Nephron (organoid): ENCODE results near the gene MDM1.

ENCODE experiments used
- H3K27ac Mint-ChIP-seq, 3 experiments: 2 replicates each; pipeline ENCODE4 v1.8.0; 2020; ENCODE audit warnings: mixed read lengths in 3 of 3, mild to moderate bottlenecking in 2 of 3, moderate library complexity in 1 of 3
- H3K27me3 Mint-ChIP-seq: 2 replicates; pipeline ENCODE4 v1.8.0; 2021; ENCODE audit warnings: low read depth, mild to moderate bottlenecking, moderate library complexity, mixed read lengths
- H3K36me3 Mint-ChIP-seq: 2 replicates; pipeline ENCODE4 v1.8.0; 2020; ENCODE audit warnings: low read depth, mixed read lengths
- H3K4me1 Mint-ChIP-seq: 2 replicates; pipeline ENCODE4 v1.8.0; 2020; ENCODE audit warnings: mixed read lengths
- H3K4me3 Mint-ChIP-seq, 3 experiments: 2 replicates each; pipeline ENCODE4 v1.8.0; 2020; ENCODE audit warnings: mild to moderate bottlenecking in 3 of 3, mixed read lengths in 3 of 3, moderate library complexity in 2 of 3
- H3K9me3 Mint-ChIP-seq: 2 replicates; pipeline ENCODE4 v1.8.0; 2020; ENCODE audit warnings: mixed read lengths
- CTCF ChIP-seq, 3 experiments: fragments of 200-600 bp; sonication (generic); IDR thresholded peaks; one replicate each; pipeline ENCODE4 v1.5.0; 2021; ENCODE audit warnings: antibody characterized with exemption in 3 of 3; ENCODE audit not compliant: unreplicated experiment in 3 of 3

MDM1 gene

DNA sequence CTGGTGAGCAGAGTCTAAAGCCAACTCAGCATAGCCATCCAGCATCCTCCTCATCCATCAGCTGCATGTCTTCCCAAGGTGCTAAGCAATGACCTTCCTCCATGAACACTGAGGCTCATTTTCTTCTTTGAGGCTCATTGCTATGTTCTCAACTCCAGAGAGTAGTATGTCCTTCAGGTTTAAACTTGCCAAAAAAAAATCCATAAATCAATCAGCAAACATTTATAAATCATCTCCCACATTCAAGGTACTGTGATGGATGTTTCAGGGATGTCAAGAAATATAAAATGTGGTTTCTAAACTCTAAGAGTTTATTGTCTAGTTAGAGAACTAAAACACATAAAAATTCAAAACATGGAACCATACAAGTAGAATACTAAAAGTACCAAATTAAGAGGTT, 29.8 kb upstream of the MDM1 start:
- Mint-ChIP-seq H3K4me3 (no peak overlapping the region), H3K27me3 (no peaks in the 10 kb centered on the region), H3K4me1 (peaks cover 34% of the 10 kb centered on the region), H3K27ac (no peak overlapping the region), H3K36me3 (no peaks in the 10 kb centered on the region), H3K9me3 (no peaks in the 10 kb centered on the region)
- no peak for TF ChIP-seq CTCF (IDR thresholded peaks at IDR 0.05; ENCODE audit: unreplicated experiment in 3 of 3)

DNA sequence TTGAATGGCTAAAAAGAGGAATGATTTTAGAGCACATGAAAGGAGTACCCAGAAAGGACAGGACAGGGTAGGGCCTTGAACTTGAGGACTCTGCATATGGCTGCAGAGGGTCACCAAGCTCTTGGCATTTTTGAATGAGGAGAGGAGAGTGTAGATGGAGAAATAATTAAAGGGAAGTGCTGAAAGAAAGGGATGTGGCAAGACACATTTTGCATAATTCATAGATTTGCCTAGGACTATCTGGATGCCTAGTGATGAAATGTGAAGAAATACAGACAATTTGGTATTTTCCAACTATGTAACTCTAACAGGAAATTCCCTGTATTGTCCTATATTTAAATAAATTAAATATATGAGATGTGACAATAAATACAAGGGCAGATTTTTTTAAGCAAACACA, 27.5 kb upstream of the MDM1 start:
- Mint-ChIP-seq H3K27ac (peak overlapping the region in 1 of 3 experiments; percentile 6), H3K36me3 (no peaks in the 10 kb centered on the region), H3K9me3 (no peaks in the 10 kb centered on the region), H3K27me3 (no peaks in the 10 kb centered on the region), H3K4me3 (no peak overlapping the region), H3K4me1 (peaks cover 16% of the 10 kb centered on the region)
- no peak for TF ChIP-seq CTCF (IDR thresholded peaks at IDR 0.05; ENCODE audit: unreplicated experiment in 3 of 3)

GRCh38 chr12:68358532-68359485, 26.6 kb upstream of the MDM1 start:
- Mint-ChIP-seq H3K27ac (peak overlapping the region; percentile 10 to 77 (median 26)), H3K36me3 (no peaks in the 10 kb centered on the region), H3K27me3 (no peaks in the 10 kb centered on the region), H3K4me1 (peaks cover 14% of the 10 kb centered on the region), H3K4me3 (peak overlapping the region in 1 of 3 experiments; percentile 44), H3K9me3 (no peaks in the 10 kb centered on the region)
- peak; percentile 59 to 70 (median 59) for TF ChIP-seq CTCF (IDR thresholded peaks at IDR 0.05; ENCODE audit: unreplicated experiment in 3 of 3)

GRCh38 chr12:68356986-68357385, 24.8 kb upstream of the MDM1 start:
- no peak for TF ChIP-seq CTCF (IDR thresholded peaks at IDR 0.05; ENCODE audit: unreplicated experiment in 3 of 3)
- Mint-ChIP-seq H3K27me3 (no peaks in the 10 kb centered on the region), H3K36me3 (no peaks in the 10 kb centered on the region), H3K4me3 (no peak overlapping the region), H3K9me3 (no peaks in the 10 kb centered on the region), H3K4me1 (peaks cover 20% of the 10 kb centered on the region), H3K27ac (no peak overlapping the region)

DNA sequence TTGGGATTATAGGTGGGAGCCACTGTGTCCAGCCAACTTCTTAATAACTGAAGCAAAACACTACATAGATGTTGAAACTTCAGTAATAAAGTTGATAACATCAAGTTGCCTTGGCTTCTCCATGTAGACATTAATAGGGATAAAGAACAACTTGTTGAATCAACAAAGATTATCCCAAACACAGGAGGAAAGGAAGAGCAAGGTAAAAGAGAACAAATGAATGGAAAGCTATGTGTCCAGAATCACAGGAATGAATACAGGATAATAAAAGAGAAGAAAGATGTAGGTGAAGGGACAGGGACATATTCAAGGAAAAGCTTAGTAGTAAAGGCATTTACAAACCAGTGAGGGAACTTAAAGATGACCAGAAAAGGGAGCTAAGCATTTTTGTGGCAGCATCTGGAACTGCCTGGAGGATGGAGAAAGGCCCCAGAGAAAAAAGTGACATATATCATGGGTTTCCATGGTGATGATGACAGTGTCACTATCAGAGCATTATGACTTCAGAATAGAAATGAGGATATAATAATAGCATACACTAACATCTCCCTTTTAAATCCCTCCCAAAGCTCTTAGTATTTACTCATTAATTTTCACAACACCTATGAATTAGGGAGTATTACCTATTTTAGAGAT, 24.0 kb upstream of the MDM1 start:
- no peak overlapping the region for H3K27ac Mint-ChIP-seq
- no peaks in the 10 kb centered on the region for H3K27me3 Mint-ChIP-seq
- H3K4me1 Mint-ChIP-seq: peaks cover 20% of the 10 kb centered on the region
- no peak for TF ChIP-seq CTCF (IDR thresholded peaks at IDR 0.05; ENCODE audit: unreplicated experiment in 3 of 3)
- no peak overlapping the region for H3K4me3 Mint-ChIP-seq
- H3K9me3 Mint-ChIP-seq: no peaks in the 10 kb centered on the region
- H3K36me3 Mint-ChIP-seq: no peaks in the 10 kb centered on the region
